ENCODE measurements around the gene FAM83E.

Gene FAM83E

GRCh38 chr19:48641850-48642249, 27.0 kb upstream of the FAM83E start:
- FAIRE-seq: no peak
- TF ChIP-seq CTCF (IDR thresholded peaks at IDR 0.05; ENCODE audit: insufficient read depth, missing control alignments): no peak
- DNase-seq (ENCODE audit: insufficient read length, low spot score): no peak

GRCh38 chr19:48639483-48640375, 24.9 kb upstream of the FAM83E start:
- DNase-seq (ENCODE audit: insufficient read length, low spot score) (no peak), FAIRE-seq (no peak)
- no peak for TF ChIP-seq CTCF (IDR thresholded peaks at IDR 0.05; ENCODE audit: insufficient read depth, missing control alignments)

- FAIRE-seq: no peak
- no peak for DNase-seq (ENCODE audit: insufficient read length, low spot score)
- TF ChIP-seq CTCF (IDR thresholded peaks at IDR 0.05; ENCODE audit: insufficient read depth, missing control alignments): no peak
Observed at GRCh38 chr19:48638831-48639381, 24.0 kb upstream of the FAM83E start.

- peak; percentile 5 for TF ChIP-seq CTCF (IDR thresholded peaks at IDR 0.05; ENCODE audit: insufficient read depth, missing control alignments)
- DNase-seq (ENCODE audit: insufficient read length, low spot score) (peak; percentile 67), FAIRE-seq (no peak)
Observed at GRCh38 chr19:48637948-48638830, 23.3 kb upstream of the FAM83E start.

GRCh38 chr19:48637449-48637947, 22.6 kb upstream of the FAM83E start:
- no peak for TF ChIP-seq CTCF (IDR thresholded peaks at IDR 0.05; ENCODE audit: insufficient read depth, missing control alignments)
- DNase-seq (ENCODE audit: insufficient read length, low spot score) (peak; percentile 80), FAIRE-seq (no peak)

- FAIRE-seq (no peak), DNase-seq (ENCODE audit: insufficient read length, low spot score) (no peak)
- no peak for TF ChIP-seq CTCF (IDR thresholded peaks at IDR 0.05; ENCODE audit: insufficient read depth, missing control alignments)
Observed at GRCh38 chr19:48636859-48637448, 22.1 kb upstream of the FAM83E start, which contains the start of gene DBP. TSS of gene DBP (minus strand) at chr19:48637379. CDS start at chr19:48636994, 385 bp downstream.

Data from D721Med (cell line).